GM12874 (cell line): Measurements from ENCODE around the gene ROR2.

Experiments
- TF ChIP-seq, protein P1 (sequence below): IDR thresholded peaks from 2 replicates; pipeline ENCODE4 v1.5.1; 2011; ENCODE audit warnings: low read depth, mild to moderate bottlenecking, control low read depth, low read length, moderate library complexity; ENCODE audit not compliant: insufficient read depth

The ROR2 gene

DNA sequence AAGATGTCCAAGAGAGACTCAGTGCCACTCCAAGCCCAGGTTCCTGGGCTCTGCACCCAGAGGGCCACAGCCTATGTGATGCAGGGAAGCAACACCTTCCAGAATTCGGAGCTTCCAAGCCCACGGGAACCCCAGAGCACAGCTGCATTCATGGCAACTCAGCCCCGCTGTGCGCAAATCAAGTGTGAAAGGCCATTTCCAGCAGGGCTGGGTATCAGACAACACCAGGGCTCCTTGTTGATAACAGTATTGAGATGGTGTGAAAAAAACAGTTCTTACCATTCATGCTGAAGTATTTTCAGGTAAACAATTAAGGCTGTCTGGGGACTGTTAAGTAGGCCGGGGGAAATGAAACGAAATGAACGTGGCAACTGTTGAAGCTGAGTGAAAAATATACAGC, 10.1 kb downstream of the ROR2 start:
- TF ChIP-seq, protein P1, sequence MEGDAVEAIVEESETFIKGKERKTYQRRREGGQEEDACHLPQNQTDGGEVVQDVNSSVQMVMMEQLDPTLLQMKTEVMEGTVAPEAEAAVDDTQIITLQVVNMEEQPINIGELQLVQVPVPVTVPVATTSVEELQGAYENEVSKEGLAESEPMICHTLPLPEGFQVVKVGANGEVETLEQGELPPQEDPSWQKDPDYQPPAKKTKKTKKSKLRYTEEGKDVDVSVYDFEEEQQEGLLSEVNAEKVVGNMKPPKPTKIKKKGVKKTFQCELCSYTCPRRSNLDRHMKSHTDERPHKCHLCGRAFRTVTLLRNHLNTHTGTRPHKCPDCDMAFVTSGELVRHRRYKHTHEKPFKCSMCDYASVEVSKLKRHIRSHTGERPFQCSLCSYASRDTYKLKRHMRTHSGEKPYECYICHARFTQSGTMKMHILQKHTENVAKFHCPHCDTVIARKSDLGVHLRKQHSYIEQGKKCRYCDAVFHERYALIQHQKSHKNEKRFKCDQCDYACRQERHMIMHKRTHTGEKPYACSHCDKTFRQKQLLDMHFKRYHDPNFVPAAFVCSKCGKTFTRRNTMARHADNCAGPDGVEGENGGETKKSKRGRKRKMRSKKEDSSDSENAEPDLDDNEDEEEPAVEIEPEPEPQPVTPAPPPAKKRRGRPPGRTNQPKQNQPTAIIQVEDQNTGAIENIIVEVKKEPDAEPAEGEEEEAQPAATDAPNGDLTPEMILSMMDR = no peak

DNA sequence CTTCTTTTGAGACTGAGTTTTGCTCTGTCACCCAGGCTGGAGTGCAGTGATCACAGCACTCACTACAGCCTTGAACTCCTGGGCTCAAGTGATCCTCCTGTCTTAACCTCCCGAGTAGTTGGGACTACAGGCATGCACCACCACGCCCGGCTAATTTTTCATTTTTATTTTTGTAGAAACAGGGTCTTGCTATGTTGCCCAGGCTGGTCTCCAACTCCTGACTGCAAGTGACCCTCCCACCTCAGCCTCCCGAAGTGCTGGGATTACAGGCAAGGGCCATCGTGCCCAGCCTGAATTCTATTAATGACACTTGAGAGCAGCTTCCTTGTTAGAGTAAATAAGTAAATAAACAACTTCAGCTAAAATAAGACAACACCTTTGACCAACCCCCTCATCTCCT, 12.3 kb downstream of the ROR2 start:
- TF ChIP-seq, protein P1 = no peak

DNA sequence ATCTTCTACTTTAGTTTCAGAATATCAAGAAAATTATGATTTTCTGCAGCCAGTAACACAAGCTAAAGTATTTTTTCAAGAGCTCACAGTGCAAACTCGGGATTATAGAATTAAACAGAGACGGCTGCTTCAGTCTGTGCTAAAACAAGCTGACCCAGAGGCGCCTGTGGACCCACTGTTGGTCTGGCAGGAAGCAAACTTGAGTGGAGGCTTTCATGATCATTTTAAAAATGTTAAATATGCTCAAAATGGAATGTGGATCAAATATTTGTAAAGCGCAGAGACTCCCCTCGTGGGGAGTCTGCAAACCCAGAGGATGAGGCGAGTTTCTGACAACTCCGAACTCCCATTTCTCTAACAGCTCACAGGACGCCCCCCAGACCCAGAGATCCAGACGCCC, 13.0 kb downstream of the ROR2 start:
- TF ChIP-seq, protein P1 = no peak

DNA sequence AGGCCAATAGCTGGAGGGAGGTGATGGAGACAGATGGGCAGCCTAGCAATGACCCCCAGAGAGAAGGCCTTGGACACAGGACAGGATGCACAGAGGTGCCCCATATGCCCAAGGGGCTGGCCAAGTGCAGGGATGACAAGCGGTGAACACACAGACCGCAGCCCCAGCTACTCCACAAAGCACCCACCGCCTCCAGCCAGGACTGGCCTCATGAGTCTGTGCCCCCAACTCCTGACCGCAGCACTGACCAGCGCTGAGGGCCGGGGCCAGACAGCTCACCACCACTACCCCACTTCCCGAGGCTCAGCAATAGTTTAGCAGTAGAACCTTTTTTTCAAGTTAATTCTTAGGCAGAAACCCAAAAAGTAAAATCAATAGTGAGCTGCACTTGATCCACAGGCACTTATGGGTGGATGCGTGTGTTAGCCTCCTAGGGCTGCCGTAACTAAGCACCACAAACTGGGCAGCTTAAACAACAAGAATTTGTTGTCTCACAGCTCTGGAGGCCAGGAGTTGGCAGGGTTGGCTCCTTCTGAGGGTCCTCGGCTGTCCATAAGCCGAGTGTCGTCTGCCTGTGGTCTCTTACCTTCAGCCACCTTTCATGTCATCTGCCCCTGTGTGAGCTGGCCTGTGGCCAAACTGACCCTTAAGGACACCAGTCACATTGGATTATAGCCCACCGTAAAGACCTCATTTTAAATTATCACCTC, 14.1 kb downstream of the ROR2 start:
- TF ChIP-seq, protein P1 = no peak

DNA sequence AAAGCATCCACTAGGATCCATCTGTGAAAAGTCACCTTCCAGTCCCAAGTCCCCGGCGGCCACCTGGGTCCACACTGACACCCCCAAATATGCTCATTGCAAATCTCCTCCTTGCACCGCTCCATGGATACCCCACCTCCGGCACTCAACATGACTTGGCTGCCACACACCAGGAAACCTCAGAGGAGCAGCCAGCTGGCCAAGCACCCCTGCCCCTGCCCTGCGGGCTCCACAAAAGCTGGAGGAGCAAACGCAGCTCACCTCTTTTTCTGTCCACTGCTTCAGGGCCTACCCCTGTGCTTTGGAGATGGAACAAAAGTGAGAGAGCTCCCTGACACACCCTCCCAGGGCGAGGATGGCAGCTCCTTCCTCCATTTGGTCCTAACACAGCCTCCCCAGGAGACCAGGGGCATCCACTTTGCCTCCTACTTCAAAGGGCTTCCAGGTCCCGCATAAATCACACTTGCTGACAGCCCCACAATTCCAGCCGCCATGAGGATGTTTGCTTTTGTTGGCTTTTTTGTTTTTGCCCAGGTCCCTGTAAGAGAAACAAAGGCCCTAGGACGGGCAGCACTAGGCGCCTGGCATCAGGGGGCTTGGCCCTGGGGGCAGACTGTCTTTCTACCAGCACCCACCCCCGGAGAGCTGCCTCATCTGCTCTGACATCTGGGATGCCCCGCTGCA, 14.8 kb downstream of the ROR2 start:
- TF ChIP-seq, protein P1 = no peak

DNA sequence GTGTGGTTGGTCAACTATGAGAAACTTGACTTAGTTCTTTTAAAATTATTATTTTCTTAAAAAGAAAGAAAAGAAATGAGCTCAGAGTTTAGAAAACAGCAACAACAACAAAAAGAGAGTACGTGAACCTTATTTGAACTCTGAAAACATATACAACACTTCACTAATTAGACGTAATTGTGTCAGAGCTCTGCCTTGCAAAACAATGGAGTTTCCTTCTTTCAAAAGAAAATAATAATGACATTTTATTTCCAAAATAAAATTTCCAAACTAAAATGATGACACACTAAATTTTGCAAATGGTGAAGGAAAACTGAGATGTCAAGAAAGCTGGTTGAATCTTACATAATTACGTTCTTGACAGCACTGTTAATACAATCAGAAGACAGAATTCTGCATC, 15.4 kb downstream of the ROR2 start:
- TF ChIP-seq, protein P1 = no peak

DNA sequence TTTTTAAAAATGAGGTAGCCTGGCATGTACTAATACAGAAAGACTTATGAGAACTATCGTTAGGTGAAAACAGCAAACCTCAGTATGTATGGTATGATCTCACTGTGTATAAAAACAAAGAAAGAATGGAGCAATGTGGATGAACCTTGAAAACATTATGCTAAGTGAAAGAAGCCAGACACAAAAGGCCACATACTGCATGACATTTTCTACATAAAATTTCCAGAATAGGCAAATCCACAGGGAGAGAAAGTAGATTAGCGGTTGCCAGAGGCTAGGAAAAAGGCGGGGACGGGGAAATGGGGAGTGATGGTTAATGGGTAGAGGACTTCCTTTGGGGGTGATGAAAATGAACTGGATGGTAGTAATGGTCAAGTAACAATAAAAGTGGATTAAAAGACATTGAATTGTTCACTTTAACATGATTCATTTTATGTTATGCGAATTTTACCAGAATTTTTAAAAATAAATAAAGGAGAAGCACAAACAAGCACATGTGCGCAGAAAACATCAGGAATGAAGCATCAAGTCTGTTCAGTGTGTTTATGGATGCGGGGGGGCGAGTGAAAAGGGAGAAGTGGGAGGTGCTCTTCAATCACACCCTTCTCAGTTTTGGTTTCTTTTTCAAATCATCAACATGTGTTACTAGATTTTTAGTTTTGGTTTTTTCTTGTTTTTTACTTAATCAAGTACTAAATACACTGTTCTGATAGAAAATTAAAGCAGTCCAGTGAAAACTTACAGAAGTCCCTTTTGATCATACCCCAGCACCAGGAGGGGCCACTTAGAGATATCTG, 16.3 kb downstream of the ROR2 start:
- TF ChIP-seq, protein P1 = no peak
